IPS-20b (cell line): ENCODE results near the gene LTK.

Source experiments
- H3K27ac ChIP-seq: one replicate; pipeline ENCODE4 v1.5.1; 2013; ENCODE audit warnings: low read length
- H3K27me3 ChIP-seq: 2 replicates; pipeline ENCODE4 v1.6.1; 2013; ENCODE audit warnings: mild to moderate bottlenecking, low read length, inconsistent platforms; ENCODE audit not compliant: insufficient read depth
- H3K36me3 ChIP-seq: 2 replicates; pipeline ENCODE4 v1.6.1; 2013; ENCODE audit warnings: low read depth, mild to moderate bottlenecking, inconsistent platforms, low read length, moderate library complexity; ENCODE audit not compliant: insufficient read depth
- H3K4me1 ChIP-seq: 2 replicates; pipeline ENCODE4 v1.6.1; 2013; ENCODE audit warnings: mild to moderate bottlenecking, control low read depth, inconsistent platforms, low read length, moderate library complexity; ENCODE audit not compliant: insufficient read depth
- H3K4me3 ChIP-seq: 2 replicates; pipeline ENCODE4 v1.5.1; 2013; ENCODE audit warnings: mild to moderate bottlenecking, low read length, inconsistent platforms
- H3K9ac ChIP-seq: 2 replicates; pipeline ENCODE4 v1.6.1; 2013; ENCODE audit warnings: low read depth, mild to moderate bottlenecking, inconsistent platforms, low read length, moderate library complexity
- H3K9me3 ChIP-seq: 2 replicates; pipeline ENCODE4 v1.6.1; 2013; ENCODE audit warnings: mild to moderate bottlenecking, low read depth, low read length, inconsistent platforms; ENCODE audit not compliant: insufficient read depth

Gene LTK

DNA sequence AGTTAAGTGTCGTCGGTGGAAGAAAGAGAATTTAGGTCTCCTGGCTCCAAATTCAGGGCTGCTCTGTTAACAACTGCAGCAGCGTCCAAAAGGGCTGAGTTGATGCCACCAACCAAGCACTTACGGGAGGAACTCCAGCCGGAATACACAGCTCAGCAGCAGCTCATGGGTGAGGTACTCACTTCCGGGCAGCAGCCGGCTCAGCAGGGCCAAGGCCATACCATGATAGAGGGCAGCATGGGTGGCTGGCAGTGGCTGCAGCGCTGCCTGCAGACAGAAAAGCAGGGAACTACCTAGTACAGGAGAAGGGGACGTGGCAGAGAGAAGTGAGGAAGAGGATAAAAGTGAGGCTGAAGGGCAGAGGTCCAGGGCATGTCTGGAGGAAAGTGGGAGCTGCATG, 8.0 kb upstream of the LTK start:
- Histone ChIP-seq H3K27ac (no peak overlapping the region), H3K9ac (no peak overlapping the region), H3K4me1 (no peaks in the 10 kb centered on the region), H3K36me3 (peaks cover 59% of the 10 kb centered on the region), H3K4me3 (no peak overlapping the region), H3K9me3 (no peaks in the 10 kb centered on the region), H3K27me3 (no peaks in the 10 kb centered on the region)

GRCh38 chr15:41520636-41521035, 7.0 kb upstream of the LTK start:
- Histone ChIP-seq H3K9ac (no peak overlapping the region), H3K4me1 (no peaks in the 10 kb centered on the region), H3K27ac (no peak overlapping the region), H3K27me3 (no peaks in the 10 kb centered on the region), H3K36me3 (peaks cover 52% of the 10 kb centered on the region), H3K4me3 (no peak overlapping the region), H3K9me3 (no peaks in the 10 kb centered on the region)

- H3K4me3 ChIP-seq: no peak overlapping the region
- no peaks in the 10 kb centered on the region for H3K9me3 ChIP-seq
- peaks cover 18% of the 10 kb centered on the region for H3K27me3 ChIP-seq
- H3K36me3 ChIP-seq: peaks cover 35% of the 10 kb centered on the region
- no peak overlapping the region for H3K27ac ChIP-seq
- H3K9ac ChIP-seq: no peak overlapping the region
- no peaks in the 10 kb centered on the region for H3K4me1 ChIP-seq
Observed at GRCh38 chr15:41517895-41518449, 4.3 kb upstream of the LTK start.

GRCh38 chr15:41512940-41513505, 604 bp downstream of the LTK start:
- no peak overlapping the region for H3K27ac ChIP-seq
- peak overlapping the region; percentile 61; the same call in 1 of the 2 replicates for H3K4me3 ChIP-seq
- peaks cover 67% of the 10 kb centered on the region for H3K27me3 ChIP-seq
- peaks cover 12% of the 10 kb centered on the region for H3K36me3 ChIP-seq
- no peak overlapping the region for H3K9ac ChIP-seq
- no peaks in the 10 kb centered on the region for H3K9me3 ChIP-seq
- no peaks in the 10 kb centered on the region for H3K4me1 ChIP-seq

- Histone ChIP-seq H3K36me3 (peaks cover 7% of the 10 kb centered on the region), H3K4me3 (peak overlapping the region; percentile 61; the same call in 1 of the 2 replicates), H3K9me3 (no peaks in the 10 kb centered on the region), H3K4me1 (no peaks in the 10 kb centered on the region), H3K9ac (no peak overlapping the region), H3K27ac (no peak overlapping the region), H3K27me3 (peaks cover 72% of the 10 kb centered on the region)
Observed at GRCh38 chr15:41512512-41512939, 1.1 kb downstream of the LTK start.

- Histone ChIP-seq H3K4me3 (peak overlapping the region; percentile 23; the same call in 1 of the 2 replicates), H3K9me3 (no peaks in the 10 kb centered on the region), H3K27me3 (peaks cover 78% of the 10 kb centered on the region), H3K4me1 (no peaks in the 10 kb centered on the region), H3K27ac (no peak overlapping the region), H3K36me3 (peaks cover 1% of the 10 kb centered on the region; the same call in 1 of the 2 replicates), H3K9ac (no peak overlapping the region)
Observed at GRCh38 chr15:41511899-41512369, 1.7 kb downstream of the LTK start.

DNA sequence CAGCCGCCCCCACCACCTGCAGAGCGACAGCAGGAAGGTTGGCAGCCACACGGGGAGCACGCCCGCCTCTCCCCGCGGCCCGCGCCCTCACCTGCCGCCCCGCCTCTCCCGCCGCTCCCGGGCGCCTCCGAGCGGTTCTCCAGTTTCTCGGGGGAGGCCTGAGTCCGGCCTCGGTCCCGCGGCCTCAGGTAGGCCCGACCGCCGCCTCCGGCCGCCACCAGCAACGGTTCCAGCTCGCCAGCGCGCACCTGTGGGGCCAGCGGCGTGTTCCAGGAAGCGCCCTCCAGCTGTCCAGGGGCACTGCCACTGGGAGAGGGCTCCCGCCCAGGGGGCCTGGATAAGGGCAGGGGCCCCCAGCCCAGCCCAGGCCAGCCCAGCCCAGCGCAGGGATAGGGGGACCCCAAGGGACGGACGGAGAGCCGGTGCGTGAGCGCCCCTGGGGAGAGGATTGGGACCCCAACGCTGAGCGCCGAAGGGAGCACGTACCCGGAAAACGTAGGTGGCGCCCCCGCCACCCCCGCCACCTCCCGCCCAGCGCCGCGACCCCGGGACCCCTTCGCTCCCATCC, 2.2 kb downstream of the LTK start:
- Histone ChIP-seq H3K36me3 (no peaks in the 10 kb centered on the region), H3K4me3 (peak overlapping the region; percentile 14; the same call in 1 of the 2 replicates), H3K27me3 (peaks cover 82% of the 10 kb centered on the region), H3K9me3 (no peaks in the 10 kb centered on the region), H3K4me1 (no peaks in the 10 kb centered on the region), H3K27ac (no peak overlapping the region), H3K9ac (no peak overlapping the region)

DNA sequence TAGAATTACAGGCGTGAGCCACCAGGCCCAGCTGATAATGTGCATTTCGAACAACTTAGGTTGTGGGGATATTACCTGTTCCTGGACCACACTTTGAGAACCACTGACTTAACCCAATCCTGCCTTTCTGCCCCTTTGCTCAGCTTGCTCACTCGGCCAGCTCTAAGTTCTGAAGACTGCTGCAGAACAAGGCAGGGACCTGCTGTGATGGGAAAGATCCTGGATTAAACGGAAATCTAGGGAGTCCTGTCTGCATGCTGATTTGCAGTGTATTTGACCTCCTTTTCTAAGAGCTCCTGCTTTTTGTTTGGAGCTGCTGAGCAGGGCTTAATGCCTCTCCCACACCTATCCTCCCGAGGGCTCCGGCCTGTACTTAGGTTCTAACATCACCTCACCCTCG, 2.9 kb downstream of the LTK start:
- H3K27me3 ChIP-seq: peaks cover 88% of the 10 kb centered on the region
- no peaks in the 10 kb centered on the region for H3K9me3 ChIP-seq
- no peak overlapping the region for H3K4me3 ChIP-seq

GRCh38 chr15:41507820-41508290, 5.8 kb downstream of the LTK start:
- H3K27me3 ChIP-seq: peaks cover 97% of the 10 kb centered on the region
- H3K4me3 ChIP-seq: no peak overlapping the region
- no peak overlapping the region for H3K27ac ChIP-seq

More for the DNA sequence above, 2.9 kb downstream of the LTK start:
- Histone ChIP-seq H3K9ac (no peak overlapping the region), H3K4me1 (no peaks in the 10 kb centered on the region), H3K27ac (no peak overlapping the region), H3K36me3 (no peaks in the 10 kb centered on the region)

DNA sequence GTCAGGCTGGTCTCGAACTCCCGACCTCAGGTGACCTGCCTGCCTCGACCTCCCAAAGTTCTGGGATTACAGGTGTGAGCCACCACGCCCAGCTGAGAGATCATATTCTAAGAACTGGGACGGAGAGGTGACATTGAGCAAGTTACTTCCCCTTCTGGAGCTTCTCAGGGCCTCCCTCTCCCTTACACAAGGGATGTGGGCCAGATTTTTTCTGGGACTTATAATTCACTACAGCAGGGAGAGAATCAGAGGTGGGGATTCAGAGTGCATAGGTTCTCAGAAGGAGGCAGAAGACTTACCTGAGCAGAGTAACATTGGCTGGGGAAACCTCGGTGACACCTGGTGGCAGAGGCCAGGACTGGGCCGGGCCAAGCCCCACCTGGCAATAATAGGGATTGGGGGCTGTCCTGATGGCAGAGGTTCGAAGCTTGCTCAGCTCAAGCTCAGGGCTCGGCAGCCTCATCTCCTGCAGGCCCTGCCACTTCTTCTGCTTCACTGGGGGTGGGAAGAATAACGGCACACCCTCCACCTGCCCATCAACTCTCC, 6.8 kb downstream of the LTK start:
- Histone ChIP-seq H3K4me3 (no peak overlapping the region), H3K27me3 (peaks cover 97% of the 10 kb centered on the region), H3K4me1 (no peaks in the 10 kb centered on the region), H3K9ac (no peak overlapping the region), H3K9me3 (no peaks in the 10 kb centered on the region), H3K27ac (no peak overlapping the region), H3K36me3 (no peaks in the 10 kb centered on the region)

More at GRCh38 chr15:41507820-41508290, 5.8 kb downstream of the LTK start:
- H3K4me1 ChIP-seq: no peaks in the 10 kb centered on the region
- no peaks in the 10 kb centered on the region for H3K36me3 ChIP-seq
- no peaks in the 10 kb centered on the region for H3K9me3 ChIP-seq
- no peak overlapping the region for H3K9ac ChIP-seq

GRCh38 chr15:41505776-41506175, 7.9 kb downstream of the LTK start:
- Histone ChIP-seq H3K27me3 (peaks cover 97% of the 10 kb centered on the region), H3K4me1 (no peaks in the 10 kb centered on the region)

More at GRCh38 chr15:41505776-41506175, 7.9 kb downstream of the LTK start:
- H3K4me3 ChIP-seq: no peak overlapping the region
- H3K27ac ChIP-seq: no peak overlapping the region
- no peak overlapping the region for H3K9ac ChIP-seq
- no peaks in the 10 kb centered on the region for H3K36me3 ChIP-seq
- no peaks in the 10 kb centered on the region for H3K9me3 ChIP-seq
